Body of pancreas (tissue), 4 donors: ENCODE results near the gene PTPRN2. TPM values are rescaled to one million over a fixed set of nuclear protein-coding genes. Genes with fewer than 3 reads are reported as not detected.

Source experiments
- ATAC-seq: fragments of 150-250 bp; one replicate; pipeline ENCODE4 v1.9.1; 2016
- DNase-seq, 4 donors: peaks; one replicate each; pipeline ENCODE4 v3.0.0-alpha.2; 2019
- H3K27ac ChIP-seq, 4 donors: fragments of 200-600 bp; sonication (generic); 1 replicate in 3 of 4; 2 replicates in 1 of 4; pipeline versions ENCODE4 v1.5.1 to v1.6.1; 2016 to 2019; ENCODE audit warnings: mild to moderate bottlenecking in 1 of 4, mixed read lengths in 1 of 4, moderate library complexity in 1 of 4
- H3K27me3 ChIP-seq, 2 donors: fragments of 200-600 bp; sonication (generic); one replicate each; pipeline ENCODE4 v1.6.0; 2016; ENCODE audit warnings: mild to moderate bottlenecking in 1 of 2
- H3K36me3 ChIP-seq, 2 donors: fragments of 200-600 bp; sonication (generic); replicated peaks in 1 of 2; 2 replicates each; pipeline ENCODE4 v1.5.1; 2016; ENCODE audit warnings: low read depth in 2 of 2; ENCODE audit not compliant: insufficient read depth in 1 of 2
- H3K4me1 ChIP-seq: fragments of 200-600 bp; sonication (generic); one replicate; pipeline ENCODE4 v1.6.0; 2016
- H3K4me3 ChIP-seq, 2 donors: fragments of 200-600 bp; sonication (generic); 1 replicate in 1 of 2; 2 replicates in 1 of 2; pipeline ENCODE4 v1.5.1; 2016 to 2019
- H3K9me3 ChIP-seq, 3 donors: fragments of 200-600 bp; sonication (generic); 1 replicate in 2 of 3; 2 replicates in 1 of 3; pipeline ENCODE4 v1.5.1; 2016
- POLR2A ChIP-seq, 3 donors: fragments of 450-650 bp; IDR thresholded peaks; one replicate each; pipeline ENCODE4 v1.6.1; 2016; ENCODE audit warnings: antibody characterized with exemption in 3 of 3, mild to moderate bottlenecking in 2 of 3
- WGBS, 2 donors: methylation state at CpG; one replicate each; pipeline ENCODE4 v1.1.5; 2017; 5-methylcytosine and 5-hydroxymethylcytosine counted together
- intact Hi-C: fragments of 100-400 bp; cut with DNase I; formaldehyde crosslinking; loops from one replicate; pipeline ENCODE4 v1.15.1; 2023
- total RNA-seq, 2 donors: library from RNA; depleted of rRNA; stranded (reverse); fragments of >200 nt; gene quantifications; one replicate each; pipeline ENCODE4 v1.1.0, GENCODE V29; 2016
- TF ChIP-seq, protein P1 (sequence below), 7 experiments: fragments of 450-650 bp in 4 of 7; fragments of 200-600 bp in 3 of 7; sonication (generic) in 3 of 7; IDR thresholded peaks; one replicate each; pipeline ENCODE4 v1.5.1; 2016 to 2019; ENCODE audit warnings: antibody characterized with exemption in 7 of 7

Gene PTPRN2
- total RNA-seq, 2 donors from 2014 or later: 31.6 to 76.1 TPM

DNA sequence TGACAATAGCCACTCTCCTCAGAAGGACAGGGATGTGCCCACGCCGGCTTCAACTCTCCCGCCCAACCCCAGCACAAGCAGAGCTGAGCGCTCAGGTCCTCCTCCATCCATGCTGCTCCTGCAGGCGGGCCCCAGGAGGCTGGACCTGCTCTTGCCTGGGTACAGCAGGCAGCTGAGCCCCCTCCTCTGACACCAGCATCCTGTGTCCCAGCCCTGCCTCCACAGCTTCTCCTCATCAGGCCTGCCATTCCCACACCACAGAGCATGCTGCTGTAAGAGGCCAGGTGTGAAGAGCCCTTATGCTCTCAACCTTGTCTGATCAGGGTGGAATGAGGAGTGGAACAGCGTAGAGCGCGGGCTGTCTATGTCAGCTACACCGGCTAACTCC lies 302.2 kb downstream of the PTPRN2 start:
- H3K27me3 ChIP-seq: no peaks in the 10 kb centered on the region
- H3K9me3 ChIP-seq: no peaks in the 10 kb centered on the region
- H3K27ac ChIP-seq: no peak overlapping the region
- intact Hi-C loops: no loop called here
- no peak for ATAC-seq
- H3K4me3 ChIP-seq: no peak overlapping the region
- WGBS, 2 donors: 94% methylated on average over 9 of the region's 9 CpGs; no CpG with 5 or more reads in 1 of the 2 donors
- DNase-seq: no peak
- no peak for TF ChIP-seq POLR2A (IDR thresholded peaks at IDR 0.05)
- TF ChIP-seq, protein P1, sequence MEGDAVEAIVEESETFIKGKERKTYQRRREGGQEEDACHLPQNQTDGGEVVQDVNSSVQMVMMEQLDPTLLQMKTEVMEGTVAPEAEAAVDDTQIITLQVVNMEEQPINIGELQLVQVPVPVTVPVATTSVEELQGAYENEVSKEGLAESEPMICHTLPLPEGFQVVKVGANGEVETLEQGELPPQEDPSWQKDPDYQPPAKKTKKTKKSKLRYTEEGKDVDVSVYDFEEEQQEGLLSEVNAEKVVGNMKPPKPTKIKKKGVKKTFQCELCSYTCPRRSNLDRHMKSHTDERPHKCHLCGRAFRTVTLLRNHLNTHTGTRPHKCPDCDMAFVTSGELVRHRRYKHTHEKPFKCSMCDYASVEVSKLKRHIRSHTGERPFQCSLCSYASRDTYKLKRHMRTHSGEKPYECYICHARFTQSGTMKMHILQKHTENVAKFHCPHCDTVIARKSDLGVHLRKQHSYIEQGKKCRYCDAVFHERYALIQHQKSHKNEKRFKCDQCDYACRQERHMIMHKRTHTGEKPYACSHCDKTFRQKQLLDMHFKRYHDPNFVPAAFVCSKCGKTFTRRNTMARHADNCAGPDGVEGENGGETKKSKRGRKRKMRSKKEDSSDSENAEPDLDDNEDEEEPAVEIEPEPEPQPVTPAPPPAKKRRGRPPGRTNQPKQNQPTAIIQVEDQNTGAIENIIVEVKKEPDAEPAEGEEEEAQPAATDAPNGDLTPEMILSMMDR (IDR thresholded peaks at IDR 0.05): no peak
- H3K4me1 ChIP-seq: no peaks in the 10 kb centered on the region
- no peaks in the 10 kb centered on the region for H3K36me3 ChIP-seq

DNA sequence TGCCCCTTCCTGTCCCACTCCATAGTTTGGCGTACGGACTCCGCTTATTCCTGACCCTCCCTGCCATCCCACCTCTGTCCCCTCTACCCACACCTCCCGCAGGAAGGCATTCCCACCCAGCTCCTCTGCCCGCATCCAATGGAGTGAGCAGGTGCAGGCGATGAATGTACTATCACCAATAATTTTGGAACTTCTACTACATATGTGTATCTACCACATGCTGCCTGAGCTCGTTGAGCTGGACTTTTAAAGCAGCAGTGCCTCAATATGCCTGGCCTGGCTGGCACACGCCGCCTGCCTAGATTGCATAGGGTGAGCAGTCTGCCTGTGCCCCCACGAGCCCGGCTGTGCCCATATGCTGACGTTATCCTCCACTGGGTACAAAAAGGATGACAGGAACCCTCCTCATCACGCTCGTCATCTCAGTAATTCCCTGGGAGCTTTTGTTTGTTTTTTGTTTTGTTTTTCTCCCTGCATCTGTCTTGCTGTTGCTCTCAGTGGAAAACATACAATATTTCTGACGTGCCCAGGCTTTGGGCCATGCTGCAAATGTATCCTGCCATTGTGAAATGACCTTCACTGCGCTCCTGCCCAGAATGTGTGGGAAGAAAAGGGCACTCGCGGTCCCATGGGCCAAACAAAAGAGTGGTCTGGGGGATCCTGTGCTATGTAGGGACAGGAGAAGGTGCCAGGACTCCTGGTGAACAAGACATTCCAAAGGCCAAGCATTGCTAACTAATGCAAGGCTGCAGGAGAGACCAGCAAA lies 302.8 kb downstream of the PTPRN2 start:
- TF ChIP-seq, protein P1 (IDR thresholded peaks at IDR 0.05): no peak
- TF ChIP-seq POLR2A (IDR thresholded peaks at IDR 0.05): no peak
- H3K27ac ChIP-seq: no peak overlapping the region
- H3K9me3 ChIP-seq: no peaks in the 10 kb centered on the region
- ATAC-seq (no peak), DNase-seq (no peak)
- H3K4me1 ChIP-seq: no peaks in the 10 kb centered on the region
- H3K4me3 ChIP-seq: no peak overlapping the region
- WGBS, 2 donors: 87 to 92% methylated on average over 18 of the region's 18 CpGs
- H3K27me3 ChIP-seq: no peaks in the 10 kb centered on the region
- no peaks in the 10 kb centered on the region for H3K36me3 ChIP-seq
- intact Hi-C loops: no loop called here

DNA sequence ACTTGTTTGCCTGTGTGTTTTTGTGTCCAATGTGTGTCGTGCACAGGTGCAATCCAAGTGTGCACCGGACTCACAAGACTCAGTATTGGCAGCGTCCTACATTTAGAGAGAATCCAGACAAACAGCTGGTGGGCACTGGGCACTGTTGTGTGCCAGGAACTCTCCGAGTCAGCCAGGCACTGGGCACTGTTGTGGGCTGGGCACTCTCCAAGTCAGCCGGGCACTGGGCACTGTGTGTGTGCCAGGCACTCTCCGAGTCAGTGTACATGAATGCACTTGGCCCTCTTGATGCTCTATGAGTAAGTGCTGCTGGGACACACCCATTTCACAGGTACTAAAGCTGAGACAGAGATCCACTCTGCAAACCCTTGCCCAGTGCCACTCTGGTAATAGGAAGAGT lies 303.5 kb downstream of the PTPRN2 start:
- intact Hi-C loops: no loop called here
- DNase-seq: no peak
- 84 to 96% methylated on average over 3 to 6 of the region's 6 CpGs for WGBS, 2 donors
- ATAC-seq: no peak
- H3K4me3 ChIP-seq: no peak overlapping the region
- no peaks in the 10 kb centered on the region for H3K36me3 ChIP-seq
- H3K4me1 ChIP-seq: no peaks in the 10 kb centered on the region
- no peak overlapping the region for H3K27ac ChIP-seq
- no peaks in the 10 kb centered on the region for H3K27me3 ChIP-seq
- H3K9me3 ChIP-seq: no peaks in the 10 kb centered on the region
- no peak for TF ChIP-seq POLR2A (IDR thresholded peaks at IDR 0.05)
- TF ChIP-seq, protein P1 (IDR thresholded peaks at IDR 0.05): no peak

DNA sequence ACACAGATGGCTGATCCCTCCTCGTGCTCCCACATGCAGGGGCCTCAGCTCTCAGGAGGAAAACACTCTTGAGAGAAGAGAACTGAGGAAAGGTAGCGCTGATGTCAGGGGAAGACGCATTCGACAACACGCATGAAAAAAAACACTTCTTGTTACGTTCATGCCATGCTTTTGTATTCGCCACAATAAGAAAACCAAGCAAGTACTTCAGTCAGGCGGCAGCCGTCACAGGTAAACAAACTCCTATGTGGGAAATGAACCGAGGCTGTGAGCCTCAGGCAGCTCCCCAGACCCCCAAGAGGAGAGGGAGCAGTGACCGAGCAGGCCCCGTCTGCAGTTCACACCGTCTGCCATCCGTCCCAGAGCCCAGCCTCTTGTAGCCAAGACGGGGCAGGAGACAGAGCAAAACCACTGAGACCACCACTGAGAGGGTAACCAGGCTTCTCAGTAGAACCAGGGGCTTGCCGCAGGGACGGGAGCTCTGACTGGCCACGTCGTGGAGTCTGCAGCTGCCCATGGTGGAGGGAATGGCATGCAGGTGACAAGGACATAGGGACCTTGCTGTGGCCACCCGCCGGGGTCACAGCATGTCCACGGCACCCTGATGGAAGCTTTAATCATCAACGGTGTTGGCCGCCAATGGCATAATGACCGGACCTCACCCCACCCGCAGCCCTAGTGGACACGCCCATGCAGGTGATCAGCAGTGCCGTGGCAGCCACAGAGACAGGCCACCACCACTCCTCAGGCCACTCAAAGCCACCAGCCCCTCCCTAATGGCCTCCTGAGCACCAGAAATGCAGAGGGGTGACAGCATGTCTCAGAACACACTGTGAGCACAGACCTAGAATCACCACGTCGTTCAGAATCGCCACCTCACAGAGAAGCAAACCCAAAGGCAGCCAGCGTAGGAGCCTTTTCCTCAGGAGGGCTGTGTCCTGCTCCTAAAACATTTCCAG lies 304.3 kb downstream of the PTPRN2 start:
- Histone ChIP-seq H3K36me3 (no peaks in the 10 kb centered on the region), H3K4me1 (no peaks in the 10 kb centered on the region), H3K4me3 (no peak overlapping the region), H3K27me3 (no peaks in the 10 kb centered on the region), H3K9me3 (no peaks in the 10 kb centered on the region), H3K27ac (no peak overlapping the region)
- 84 to 87% methylated on average over 18 to 32 of the region's 32 CpGs for WGBS, 2 donors
- TF ChIP-seq POLR2A (IDR thresholded peaks at IDR 0.05): no peak
- TF ChIP-seq, protein P1 (IDR thresholded peaks at IDR 0.05): no peak
- intact Hi-C loops: no loop called here
- DNase-seq: peak in 1 of 4 donors; percentile 4
- ATAC-seq: no peak
